Common myeloid progenitor, CD34-positive (primary cell): Measurements from ENCODE around the gene PRKCE.

Experiments
- CTCF ChIA-PET: fragments of 350-600 bp; sonication (Branson Sonifier 250); formaldehyde crosslinking; loops from one replicate; lab custom pipeline; 2021; ENCODE audit warnings: antibody characterized with exemption; lab: Charles Lee
- POLR2A ChIA-PET: fragments of 350-600 bp; sonication (Branson Sonifier 250); formaldehyde crosslinking; loops from one replicate; lab custom pipeline; 2021; ENCODE audit warnings: antibody characterized with exemption; lab: Charles Lee
- DNase-seq, 3 donors: peaks; one replicate each; pipeline versions ENCODE4 v3.0.0 to v3.0.0-alpha.2; 2013
- H3K27ac ChIP-seq, 2 experiments: 1 replicate in 1 of 2; 2 replicates in 1 of 2; pipeline ENCODE4 v1.7.0; 2013; ENCODE audit warnings: inconsistent platforms in 2 of 2, low read length in 2 of 2, mild to moderate bottlenecking in 2 of 2, low read depth in 1 of 2, moderate library complexity in 1 of 2; ENCODE audit not compliant: severe bottlenecking in 2 of 2, insufficient read depth in 1 of 2, poor library complexity in 1 of 2
- H3K27me3 ChIP-seq, 5 experiments: replicated peaks in 2 of 5; 1 replicate in 3 of 5; 2 replicates in 2 of 5; pipeline versions ENCODE4 v1.6.1 to v1.7.0; 2013; ENCODE audit warnings: low read length in 4 of 5, mild to moderate bottlenecking in 2 of 5, moderate library complexity in 2 of 5, inconsistent platforms in 1 of 5; ENCODE audit not compliant: insufficient read depth in 5 of 5, control insufficient read depth in 4 of 5
- H3K36me3 ChIP-seq, 4 experiments: 1 replicate in 2 of 4; 2 replicates in 2 of 4; pipeline versions ENCODE4 v1.6.1 to v1.7.0; 2013; ENCODE audit warnings: low read length in 3 of 4, control low read depth in 1 of 4, mild to moderate bottlenecking in 1 of 4; ENCODE audit not compliant: control insufficient read depth in 4 of 4, insufficient read depth in 4 of 4
- H3K4me1 ChIP-seq, 4 experiments: 1 replicate in 3 of 4; 2 replicates in 1 of 4; pipeline versions ENCODE4 v1.6.1 to v1.7.1; 2013; ENCODE audit warnings: low read length in 3 of 4, mild to moderate bottlenecking in 3 of 4, control low read depth in 1 of 4, inconsistent platforms in 1 of 4, moderate library complexity in 1 of 4; ENCODE audit not compliant: control insufficient read depth in 4 of 4, insufficient read depth in 4 of 4; ENCODE audit errors: control extremely low read depth in 1 of 4
- H3K4me3 ChIP-seq, 7 experiments: 1 replicate in 4 of 7; 2 replicates in 3 of 7; pipeline versions ENCODE4 v1.5.1 to v1.7.0; 2013; ENCODE audit warnings: mild to moderate bottlenecking in 7 of 7, low read length in 6 of 7, moderate library complexity in 6 of 7, inconsistent platforms in 2 of 7, low read depth in 2 of 7, control low read depth in 1 of 7; ENCODE audit not compliant: insufficient read depth in 4 of 7, control insufficient read depth in 1 of 7; ENCODE audit errors: extremely low read depth in 1 of 7
- H3K9me3 ChIP-seq, 5 experiments: 1 replicate in 4 of 5; 2 replicates in 1 of 5; pipeline versions ENCODE4 v1.6.1 to v1.7.1; 2013; ENCODE audit warnings: low read length in 4 of 5, mild to moderate bottlenecking in 2 of 5, inconsistent platforms in 1 of 5, low read depth in 1 of 5, moderate library complexity in 1 of 5; ENCODE audit not compliant: control insufficient read depth in 4 of 5, insufficient read depth in 2 of 5; ENCODE audit errors: control extremely low read depth in 1 of 5
- WGBS: methylation state at CpG from one replicate; pipeline ENCODE4 v1.1.5; 2013; ENCODE audit not compliant: insufficient coverage; 5-methylcytosine and 5-hydroxymethylcytosine counted together

The PRKCE gene

DNA sequence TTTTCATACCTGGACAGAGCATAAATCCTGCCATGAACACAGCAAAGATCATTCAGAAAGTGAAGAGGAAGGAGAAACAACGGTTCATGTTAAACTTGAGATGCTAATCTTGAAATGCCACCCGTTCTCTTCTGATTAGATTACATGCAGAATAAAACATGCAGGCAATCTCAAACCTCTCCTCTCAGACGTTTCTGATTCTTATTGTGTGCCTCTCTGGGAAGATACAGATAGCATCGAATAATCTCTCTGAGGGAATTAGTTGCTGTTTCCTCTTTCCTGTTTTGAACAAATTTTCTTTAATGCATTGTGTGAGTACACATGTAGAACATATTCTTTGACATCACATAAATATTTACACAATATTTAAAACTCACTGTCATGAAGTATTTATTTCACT is 313.4 kb downstream of the PRKCE start:
- ChIA-PET POLR2A (no interaction called here), CTCF (interaction anchor here (0.7 kb wide), 1 partner anchor 10 kb away, joined by 3 read pairs; no protein-coding TSS in a partner anchor)
- Histone ChIP-seq H3K27ac (no peak overlapping the region), H3K4me1 (peaks cover 10 to 29% (median 16%) of the 10 kb centered on the region in 4 experiments), H3K9me3 (no peaks in the 10 kb centered on the region), H3K27me3 (no peaks in the 10 kb centered on the region), H3K36me3 (no peaks in the 10 kb centered on the region), H3K4me3 (peak overlapping the region in 1 of 7 experiments; percentile 61)
- DNase-seq = peak; percentile 17 to 75 (median 57)
- no CpG with 5 or more reads among the region's 4 CpGs for WGBS

DNA sequence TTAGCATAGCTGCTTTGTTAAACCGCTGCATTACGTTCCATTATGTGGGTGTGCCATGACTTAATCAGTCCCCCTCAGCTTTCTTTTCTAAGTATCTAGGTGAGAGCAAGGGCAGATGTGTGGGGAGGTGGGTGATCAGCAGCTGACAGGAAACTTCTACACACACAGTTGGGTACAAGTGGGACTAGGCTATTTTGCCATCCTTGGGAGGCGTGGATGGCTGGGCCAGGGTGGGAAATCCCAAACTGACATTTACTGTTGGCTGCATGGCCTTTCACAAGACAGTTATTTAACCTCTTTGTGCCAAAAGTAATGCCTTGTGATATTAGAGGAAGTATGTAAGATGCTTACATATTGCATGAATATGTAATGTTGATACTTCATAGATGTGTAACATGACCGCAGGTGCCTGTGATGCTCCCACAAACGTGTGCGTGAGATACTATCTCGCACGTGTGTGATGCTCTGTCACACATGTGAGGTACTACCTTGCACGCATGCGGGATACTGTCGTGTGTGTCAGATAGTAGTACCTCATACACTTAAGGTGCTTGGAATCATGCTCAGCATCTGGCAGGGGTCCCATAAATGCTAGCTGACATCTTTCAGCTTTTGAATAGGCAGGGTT is 314.5 kb downstream of the PRKCE start:
- ChIA-PET POLR2A (no interaction called here), CTCF (no interaction called here)
- WGBS = 94% methylated on average over 8 of the region's 11 CpGs
- H3K27ac ChIP-seq = no peak overlapping the region
- H3K36me3 ChIP-seq = no peaks in the 10 kb centered on the region
- peak in 2 of 3 donors; percentile 18 to 52 for DNase-seq
- H3K4me1 ChIP-seq = peaks cover 10 to 29% (median 16%) of the 10 kb centered on the region in 4 experiments
- no peaks in the 10 kb centered on the region for H3K27me3 ChIP-seq
- no peaks in the 10 kb centered on the region for H3K9me3 ChIP-seq
- H3K4me3 ChIP-seq = no peak overlapping the region

GRCh38 chr2:45968946-45969584 is 317.6 kb downstream of the PRKCE start:
- ChIA-PET CTCF (interaction anchor here (1.9 kb wide), 1 partner anchor 9 kb away, joined by 4 read pairs; no protein-coding TSS in a partner anchor), POLR2A (no interaction called here)
- H3K9me3 ChIP-seq = no peaks in the 10 kb centered on the region
- no peaks in the 10 kb centered on the region for H3K27me3 ChIP-seq
- H3K4me1 ChIP-seq = peaks cover 7 to 22% (median 15%) of the 10 kb centered on the region in 4 experiments
- H3K27ac ChIP-seq = no peak overlapping the region
- no peak for DNase-seq
- no peak overlapping the region for H3K4me3 ChIP-seq
- no peaks in the 10 kb centered on the region for H3K36me3 ChIP-seq
- WGBS = 97% methylated on average over 8 of the region's 14 CpGs

DNA sequence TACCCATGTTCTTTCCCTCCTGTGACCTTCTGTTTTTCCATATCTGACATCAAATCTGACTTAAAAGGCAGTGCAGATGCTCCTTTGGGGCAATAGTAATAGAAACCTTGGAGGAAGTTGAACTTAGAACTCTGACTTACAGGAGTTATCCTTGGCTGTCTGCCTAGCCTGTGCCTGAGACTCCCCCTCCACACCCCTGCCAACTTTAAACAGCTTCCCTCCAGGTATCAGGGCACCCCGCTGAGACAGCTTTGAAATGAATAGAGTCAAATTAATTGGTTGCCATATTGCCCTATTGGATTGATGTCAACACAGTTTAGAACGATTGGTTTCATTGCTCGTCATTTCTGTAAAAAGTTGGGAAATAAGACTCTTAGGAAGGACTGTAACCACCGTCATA is 322.0 kb downstream of the PRKCE start:
- no peak overlapping the region for H3K27ac ChIP-seq
- no peaks in the 10 kb centered on the region for H3K27me3 ChIP-seq
- no peak for DNase-seq
- CTCF ChIA-PET = interaction anchor here (0.8 kb wide), 1 partner anchor 19 kb away, joined by 3 read pairs; no protein-coding TSS in a partner anchor
- peaks cover 0 to 7% (median under 1%) of the 10 kb centered on the region in 4 experiments for H3K36me3 ChIP-seq
- H3K4me1 ChIP-seq = peaks cover 0 to 5% (median 0%) of the 10 kb centered on the region in 4 experiments
- no peak overlapping the region for H3K4me3 ChIP-seq
- 96% methylated on average over 3 of the region's 4 CpGs for WGBS
- POLR2A ChIA-PET = no interaction called here
- H3K9me3 ChIP-seq = no peaks in the 10 kb centered on the region

GRCh38 chr2:45974056-45974455 is 322.6 kb downstream of the PRKCE start:
- WGBS = 97% methylated on average over 3 of the region's 4 CpGs
- Histone ChIP-seq H3K36me3 (peaks cover 0 to 7% (median 2%) of the 10 kb centered on the region in 4 experiments), H3K4me1 (peaks cover 0 to 5% (median under 1%) of the 10 kb centered on the region in 4 experiments), H3K4me3 (no peak overlapping the region), H3K27me3 (no peaks in the 10 kb centered on the region), H3K9me3 (no peaks in the 10 kb centered on the region), H3K27ac (no peak overlapping the region)
- no peak for DNase-seq
- ChIA-PET POLR2A (no interaction called here), CTCF (interaction anchor here (0.8 kb wide), 1 partner anchor 18 kb away, joined by 3 read pairs; no protein-coding TSS in a partner anchor)

DNA sequence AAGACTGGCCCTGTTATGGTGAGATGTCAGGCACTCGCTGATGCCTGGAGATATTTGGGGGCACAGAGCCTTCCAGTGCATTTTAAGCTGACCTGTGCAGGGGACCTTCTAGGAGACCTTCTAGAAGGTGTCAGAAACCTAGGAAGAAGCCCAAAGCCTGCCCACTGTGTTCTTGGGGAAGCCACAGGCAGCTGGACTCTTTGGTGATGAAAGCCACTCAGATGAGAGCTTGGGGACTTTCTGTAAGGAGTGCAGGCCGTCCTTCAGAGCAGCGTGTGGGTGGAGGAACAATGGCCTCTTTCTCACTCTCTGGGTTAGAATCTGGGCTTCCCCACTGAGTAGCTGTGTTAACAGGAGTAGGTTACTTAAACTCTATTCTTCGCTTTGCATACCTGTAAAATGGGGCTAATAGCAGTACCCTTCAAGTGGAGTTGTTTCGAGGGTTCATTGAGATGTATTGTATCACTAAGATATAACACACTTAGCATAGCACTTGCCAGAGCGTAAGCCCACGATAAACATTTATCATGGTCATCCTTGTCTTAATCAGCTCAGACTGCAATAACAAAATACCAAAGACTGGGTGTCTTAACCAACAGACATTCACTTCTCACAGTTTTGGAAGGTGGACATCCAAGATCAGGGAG is 323.4 kb downstream of the PRKCE start:
- Histone ChIP-seq H3K36me3 (peaks cover 0 to 7% (median 2%) of the 10 kb centered on the region in 4 experiments), H3K4me1 (peaks cover 0 to 13% (median 5%) of the 10 kb centered on the region in 4 experiments), H3K4me3 (no peak overlapping the region), H3K27ac (no peak overlapping the region), H3K9me3 (no peaks in the 10 kb centered on the region), H3K27me3 (no peaks in the 10 kb centered on the region)
- 100% methylated on average over 3 of the region's 7 CpGs for WGBS
- POLR2A ChIA-PET = no interaction called here
- DNase-seq = no peak
- CTCF ChIA-PET = interaction anchor here (1.7 kb wide), 1 partner anchor 13 kb away, joined by 6 read pairs; no protein-coding TSS in a partner anchor
